IPS DF 6.9 (cell line): ENCODE results near the gene NUP93.

Source experiments
- DNase-seq: peaks from one replicate; pipeline ENCODE4 v3.0.0-alpha.2; 2013; ENCODE audit warnings: low read depth, low spot score
- H3K27ac ChIP-seq: one replicate; pipeline ENCODE4 v1.5.1; 2013; ENCODE audit warnings: low read length, control low read depth
- H3K27me3 ChIP-seq: 2 replicates; pipeline ENCODE4 v1.6.1; 2013; ENCODE audit warnings: mild to moderate bottlenecking, low read length; ENCODE audit not compliant: control insufficient read depth, insufficient read depth
- H3K36me3 ChIP-seq: 2 replicates; pipeline ENCODE4 v1.6.1; 2013; ENCODE audit warnings: low read length; ENCODE audit not compliant: control insufficient read depth, insufficient read depth
- H3K4me1 ChIP-seq: 2 replicates; pipeline ENCODE4 v1.6.1; 2013; ENCODE audit warnings: low read length; ENCODE audit not compliant: control insufficient read depth, insufficient read depth
- H3K4me3 ChIP-seq: 2 replicates; pipeline ENCODE4 v1.5.1; 2013; ENCODE audit warnings: mild to moderate bottlenecking, low read length
- H3K9me3 ChIP-seq: 2 replicates; pipeline ENCODE4 v1.6.1; 2013; ENCODE audit warnings: low read length, inconsistent platforms; ENCODE audit not compliant: control insufficient read depth, insufficient read depth
- WGBS: extraction: QIAGEN DNeasy Blood & Tissue Kit; methylation state at CpG from one replicate; pipeline ENCODE4 v1.1.7; 2013; ENCODE audit warnings: mixed read lengths, missing lambda C conversion rate; ENCODE audit not compliant: insufficient read length, insufficient coverage; 5-methylcytosine and 5-hydroxymethylcytosine counted together

NUP93 gene

DNA sequence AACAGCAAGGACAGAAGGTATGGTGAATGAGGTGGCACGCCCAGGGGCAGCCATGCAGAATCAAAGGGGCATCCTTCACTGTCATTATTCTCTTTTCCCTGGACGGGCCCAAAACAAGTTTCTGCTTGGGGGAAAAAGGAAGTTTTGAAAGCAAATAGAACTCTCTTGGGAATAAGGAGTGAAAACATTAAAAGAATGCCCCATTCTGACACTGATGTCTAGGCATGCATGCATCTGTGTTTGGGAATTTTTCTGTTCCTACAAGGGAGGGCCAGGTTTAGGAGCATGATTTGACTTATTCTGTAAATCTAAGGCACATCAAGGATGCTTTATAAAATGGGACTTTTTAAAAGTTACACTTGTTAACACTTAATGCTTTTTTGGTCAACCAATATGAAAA, 100.7 kb downstream of the NUP93 start:
- no peak overlapping the region for H3K27ac ChIP-seq
- no peaks in the 10 kb centered on the region for H3K27me3 ChIP-seq
- no peaks in the 10 kb centered on the region for H3K4me1 ChIP-seq
- H3K9me3 ChIP-seq, result no peaks in the 10 kb centered on the region
- DNase-seq, result no peak
- H3K4me3 ChIP-seq, result no peak overlapping the region
- whole genome bisulfite sequencing, result no CpG with 5 or more reads among the region's 2 CpGs
- peaks cover 14% of the 10 kb centered on the region; the same call in 1 of the 2 replicates for H3K36me3 ChIP-seq

DNA sequence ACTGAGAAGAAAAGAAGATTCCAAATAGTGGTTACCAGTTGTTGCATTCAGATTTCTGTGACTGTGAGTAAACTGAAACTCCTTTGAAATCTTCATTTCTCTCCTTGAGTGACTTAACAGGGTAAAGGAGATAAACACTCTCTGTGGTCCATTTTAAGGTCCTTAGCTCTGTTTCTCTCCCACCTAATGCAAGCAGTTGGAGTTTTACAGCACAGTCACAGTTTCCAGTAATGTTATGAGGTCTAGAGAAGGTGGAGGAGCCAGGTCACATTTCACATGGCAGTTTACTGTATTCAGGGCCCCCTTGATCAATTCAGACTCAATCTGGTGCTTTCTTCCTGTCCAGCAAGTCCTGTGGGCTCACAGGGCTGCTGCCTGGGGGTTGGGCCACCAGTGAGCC, 102.8 kb downstream of the NUP93 start:
- peaks cover 21% of the 10 kb centered on the region; the same call in 1 of the 2 replicates for H3K36me3 ChIP-seq

DNA sequence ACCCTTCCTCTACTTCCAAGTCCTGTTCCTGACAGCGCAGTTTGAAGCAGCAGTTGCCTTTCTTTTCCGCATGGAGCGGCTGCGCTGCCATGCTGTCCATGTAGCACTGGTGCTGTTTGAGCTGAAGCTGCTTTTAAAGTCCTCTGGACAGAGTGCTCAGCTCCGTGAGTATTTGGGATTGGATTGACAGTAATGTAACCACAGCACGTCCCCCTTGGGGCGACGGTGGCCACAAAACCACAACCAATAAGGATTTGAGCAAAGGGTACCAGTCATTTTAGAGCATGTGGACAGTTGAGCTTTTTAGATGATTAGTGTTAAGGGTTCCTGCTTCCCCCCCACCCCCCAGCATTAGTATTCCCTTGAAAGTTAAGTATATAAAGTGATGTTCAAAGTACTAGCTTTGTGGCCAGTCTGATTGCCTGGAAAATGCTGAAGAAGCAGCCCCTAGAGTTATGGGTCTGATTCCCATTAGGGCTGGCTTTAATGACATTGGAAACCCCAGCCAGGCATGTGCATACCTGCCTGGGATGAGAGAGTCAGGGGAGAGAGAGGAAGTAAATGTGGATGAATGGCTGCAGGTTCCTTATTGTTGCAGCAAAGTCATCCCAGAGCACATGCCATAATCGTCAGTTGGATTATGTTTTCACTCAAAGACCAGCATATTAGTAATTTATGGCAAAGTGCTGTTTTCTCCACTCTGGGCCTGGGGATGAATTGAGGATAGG, 103.5 kb downstream of the NUP93 start:
- H3K36me3 ChIP-seq, result peaks cover 23% of the 10 kb centered on the region; the same call in 1 of the 2 replicates
- DNase-seq, result no peak
- WGBS, result no CpG with 5 or more reads among the region's 9 CpGs

More for the DNA sequence above, 102.8 kb downstream of the NUP93 start:
- H3K9me3 ChIP-seq, result no peaks in the 10 kb centered on the region
- DNase-seq, result no peak
- no peaks in the 10 kb centered on the region for H3K27me3 ChIP-seq
- no peak overlapping the region for H3K27ac ChIP-seq
- H3K4me1 ChIP-seq, result no peaks in the 10 kb centered on the region
- H3K4me3 ChIP-seq, result no peak overlapping the region

DNA sequence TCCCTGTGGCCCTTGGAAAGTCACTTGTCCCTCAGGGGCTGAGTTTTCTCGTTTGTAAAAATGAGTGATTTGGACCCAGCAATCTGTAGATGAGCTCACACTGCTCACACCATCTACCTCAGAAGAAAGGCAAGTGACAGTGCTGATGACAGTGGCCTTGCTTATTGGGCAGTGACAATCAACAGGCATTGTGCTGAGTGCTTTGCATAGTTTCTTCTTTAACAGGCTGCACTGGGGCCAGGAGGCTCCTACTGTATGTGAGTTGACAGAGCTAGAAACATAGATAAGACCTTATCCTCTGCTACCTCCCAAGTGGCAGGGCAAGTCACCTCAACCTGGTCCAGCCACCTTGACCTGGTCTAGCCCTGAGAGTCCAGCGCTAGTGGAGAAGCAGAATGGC, 105.4 kb downstream of the NUP93 start:
- no peaks in the 10 kb centered on the region for H3K4me1 ChIP-seq
- H3K36me3 ChIP-seq, result peaks cover 25% of the 10 kb centered on the region; the same call in 1 of the 2 replicates
- H3K4me3 ChIP-seq, result no peak overlapping the region
- H3K27me3 ChIP-seq, result no peaks in the 10 kb centered on the region
- no peaks in the 10 kb centered on the region for H3K9me3 ChIP-seq
- DNase-seq, result no peak
- no CpG with 5 or more reads among the region's 2 CpGs for WGBS
- H3K27ac ChIP-seq, result no peak overlapping the region

More for the DNA sequence above, 103.5 kb downstream of the NUP93 start:
- no peak overlapping the region for H3K4me3 ChIP-seq
- no peaks in the 10 kb centered on the region for H3K4me1 ChIP-seq
- no peak overlapping the region for H3K27ac ChIP-seq
- no peaks in the 10 kb centered on the region for H3K9me3 ChIP-seq
- no peaks in the 10 kb centered on the region for H3K27me3 ChIP-seq

DNA sequence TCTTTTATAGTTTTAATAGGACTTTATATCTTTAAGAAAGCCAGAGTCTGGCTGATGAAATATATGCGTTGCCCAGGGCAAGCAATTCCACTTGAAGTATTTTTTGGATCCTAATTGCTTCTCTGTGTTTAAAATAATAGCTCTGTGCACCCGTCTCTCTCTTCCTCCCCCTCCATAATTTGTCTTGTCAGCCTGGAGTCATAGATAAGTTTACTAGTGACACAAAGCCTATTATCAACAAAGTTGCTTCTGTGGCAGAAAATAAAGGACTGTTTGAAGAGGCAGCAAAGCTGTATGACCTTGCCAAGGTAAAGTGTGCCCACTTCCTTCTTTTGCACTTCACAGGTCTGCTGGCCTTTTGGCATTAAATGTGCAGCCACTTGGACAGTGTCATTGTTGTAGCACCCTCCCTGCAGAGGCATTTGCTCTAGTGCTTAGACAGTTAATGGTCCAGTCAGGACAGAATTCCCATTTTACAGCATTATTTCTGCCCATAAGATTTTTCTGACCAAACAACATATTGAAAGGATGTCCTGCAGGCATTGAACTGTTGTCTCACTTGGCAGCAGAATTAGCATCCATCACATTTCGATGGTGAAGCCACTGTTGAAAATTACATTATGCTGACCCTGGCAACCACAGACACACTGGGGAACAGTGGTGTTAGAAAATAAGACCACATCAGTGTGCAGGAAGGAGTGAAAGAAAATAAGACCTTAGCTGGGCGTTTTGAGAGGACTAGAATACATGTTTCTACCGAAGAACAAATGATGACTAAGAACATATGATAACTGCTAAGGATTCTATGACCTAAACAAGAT, 106.7 kb downstream of the NUP93 start:
- H3K36me3 ChIP-seq, result peaks cover 27% of the 10 kb centered on the region; the same call in 1 of the 2 replicates
- WGBS, result no CpG with 5 or more reads among the region's 5 CpGs

DNA sequence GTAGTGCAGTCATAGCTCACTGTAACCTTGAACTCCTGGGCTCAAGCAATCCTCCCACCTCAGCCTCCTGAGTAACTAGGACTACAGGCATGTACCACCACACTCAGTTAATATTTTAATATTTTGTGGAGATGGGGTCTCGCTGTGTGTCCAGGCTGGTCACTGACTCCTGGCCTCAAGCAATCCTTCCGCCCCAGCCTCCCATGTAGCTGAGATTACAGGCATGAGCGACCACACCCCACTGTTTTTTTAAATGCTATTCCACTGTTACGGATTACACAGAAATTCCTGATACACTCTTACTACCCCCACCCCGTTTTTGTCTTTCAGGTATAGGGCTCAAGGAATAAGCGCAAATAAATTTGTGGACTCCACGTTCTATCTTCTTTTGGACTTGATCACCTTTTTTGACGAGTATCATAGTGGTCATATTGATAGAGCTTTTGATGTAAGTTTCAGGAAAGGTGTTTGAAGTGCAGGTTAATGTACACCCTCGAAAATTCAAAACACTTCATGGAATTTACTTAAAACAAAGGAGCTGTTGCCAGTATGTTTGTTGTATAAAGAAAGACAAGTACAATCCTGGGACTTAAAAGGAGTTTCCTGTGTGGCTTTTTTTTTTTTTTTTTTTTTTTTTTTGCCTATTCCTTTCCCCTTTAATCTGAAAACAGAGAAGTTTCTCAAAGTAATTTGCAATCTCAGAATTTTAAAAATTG, 108.9 kb downstream of the NUP93 start:
- WGBS, result no CpG with 5 or more reads among the region's 9 CpGs
- H3K4me1 ChIP-seq, result no peaks in the 10 kb centered on the region
- no peaks in the 10 kb centered on the region for H3K9me3 ChIP-seq
- peaks cover 25% of the 10 kb centered on the region; the same call in 1 of the 2 replicates for H3K36me3 ChIP-seq
- no peak for DNase-seq
- H3K27me3 ChIP-seq, result no peaks in the 10 kb centered on the region
- no peak overlapping the region for H3K27ac ChIP-seq
- no peak overlapping the region for H3K4me3 ChIP-seq

More for the DNA sequence above, 106.7 kb downstream of the NUP93 start:
- DNase-seq, result no peak
- H3K9me3 ChIP-seq, result no peaks in the 10 kb centered on the region
- no peaks in the 10 kb centered on the region for H3K27me3 ChIP-seq
- no peak overlapping the region for H3K4me3 ChIP-seq
- H3K4me1 ChIP-seq, result no peaks in the 10 kb centered on the region
- H3K27ac ChIP-seq, result no peak overlapping the region

DNA sequence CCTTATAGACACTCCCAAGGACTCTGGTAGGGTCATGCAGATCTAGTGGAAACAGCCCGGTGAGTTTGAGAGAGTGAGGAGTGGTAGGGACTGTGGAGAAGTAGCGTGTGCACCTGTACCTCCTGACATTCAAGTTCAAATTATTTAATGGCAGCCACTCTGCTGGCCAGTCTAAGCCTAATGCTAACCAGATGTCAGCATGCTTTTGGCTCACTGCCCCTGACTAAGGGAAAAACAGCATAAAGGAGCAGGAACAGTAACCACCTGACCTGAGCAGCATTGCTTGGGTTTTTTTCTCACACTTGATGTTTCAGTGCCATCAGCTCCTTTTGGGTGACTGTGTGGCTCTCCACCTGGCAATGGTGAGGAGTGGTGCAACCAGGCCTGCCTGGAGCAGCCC, 111.3 kb downstream of the NUP93 start:
- no peaks in the 10 kb centered on the region for H3K9me3 ChIP-seq
- no peak overlapping the region for H3K27ac ChIP-seq
- H3K4me1 ChIP-seq, result no peaks in the 10 kb centered on the region
- DNase-seq, result no peak
- no peak overlapping the region for H3K4me3 ChIP-seq
- H3K36me3 ChIP-seq, result peaks cover 29% of the 10 kb centered on the region; the same call in 1 of the 2 replicates
- no CpG with 5 or more reads among the region's 2 CpGs for WGBS
- no peaks in the 10 kb centered on the region for H3K27me3 ChIP-seq

DNA sequence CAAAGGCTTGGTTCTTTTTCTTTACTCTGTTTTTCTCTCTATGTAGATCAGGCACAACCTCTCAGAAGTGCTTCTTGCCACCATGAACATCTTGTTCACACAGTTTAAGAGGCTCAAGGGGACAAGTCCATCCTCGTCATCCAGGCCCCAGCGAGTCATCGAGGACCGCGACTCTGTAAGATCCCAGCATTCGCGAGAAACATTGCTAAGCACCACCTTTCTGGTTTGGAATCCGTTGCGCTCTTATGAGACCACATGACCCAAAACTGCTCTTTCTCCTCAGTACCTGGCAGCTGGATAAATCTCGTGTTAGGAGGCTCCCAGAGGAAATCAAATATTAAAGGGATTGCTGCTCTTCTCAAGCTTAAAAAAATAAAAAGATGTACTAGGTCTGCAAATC, 111.7 kb downstream of the NUP93 start:
- H3K4me1 ChIP-seq, result no peaks in the 10 kb centered on the region
- DNase-seq, result no peak
- H3K4me3 ChIP-seq, result no peak overlapping the region
- H3K36me3 ChIP-seq, result peaks cover 26% of the 10 kb centered on the region; the same call in 1 of the 2 replicates
- no peak overlapping the region for H3K27ac ChIP-seq
- H3K9me3 ChIP-seq, result no peaks in the 10 kb centered on the region
- H3K27me3 ChIP-seq, result no peaks in the 10 kb centered on the region
- WGBS, result no CpG with 5 or more reads among the region's 10 CpGs

DNA sequence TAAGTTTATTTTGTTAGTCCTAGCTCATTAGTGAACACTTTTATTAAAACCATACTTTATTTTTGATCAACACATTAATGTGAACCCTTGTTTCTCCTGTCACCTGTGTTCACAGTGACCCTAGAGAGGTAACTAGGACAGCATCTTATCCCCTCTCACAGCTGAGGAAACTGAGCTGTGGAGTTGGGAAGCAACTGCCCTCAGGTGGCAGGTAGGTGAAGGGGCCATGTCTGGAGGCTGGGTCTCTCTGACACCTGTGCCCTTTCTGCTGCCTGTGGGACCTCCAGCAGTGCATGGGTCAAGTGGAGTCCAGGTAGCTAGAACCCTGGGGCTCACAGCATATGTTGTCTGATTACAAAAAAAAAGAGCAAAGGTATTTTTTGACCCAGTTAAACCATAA, 112.2 kb downstream of the NUP93 start:
- Histone ChIP-seq H3K9me3 (no peaks in the 10 kb centered on the region), H3K27me3 (no peaks in the 10 kb centered on the region), H3K4me3 (no peak overlapping the region), H3K4me1 (no peaks in the 10 kb centered on the region), H3K27ac (no peak overlapping the region), H3K36me3 (peaks cover 24% of the 10 kb centered on the region; the same call in 1 of the 2 replicates)
- no peak for DNase-seq

DNA sequence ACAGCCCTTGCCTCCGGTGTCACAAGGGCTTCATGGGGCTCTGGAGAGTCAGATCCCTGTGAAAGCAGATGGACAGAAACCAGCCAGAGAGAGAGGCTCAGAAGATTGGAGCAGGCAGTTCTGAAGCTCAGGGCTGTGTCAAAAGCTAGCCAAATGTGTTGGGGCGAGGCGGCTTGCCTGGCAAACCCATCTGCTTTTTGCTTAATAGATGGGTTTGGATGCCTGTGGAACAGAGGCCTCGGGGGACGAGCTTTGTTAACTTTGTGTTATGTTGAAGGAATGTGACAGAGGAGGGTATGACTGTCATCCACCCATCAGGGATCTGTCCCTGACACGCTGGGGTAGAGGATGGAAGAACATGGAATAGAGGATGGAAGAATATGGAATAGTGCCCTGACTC, 114.1 kb downstream of the NUP93 start:
- H3K4me1 ChIP-seq, result no peaks in the 10 kb centered on the region
- H3K4me3 ChIP-seq, result no peak overlapping the region
- H3K36me3 ChIP-seq, result peaks cover 20% of the 10 kb centered on the region; the same call in 1 of the 2 replicates
- DNase-seq, result no peak
- no peaks in the 10 kb centered on the region for H3K27me3 ChIP-seq
- H3K9me3 ChIP-seq, result no peaks in the 10 kb centered on the region
- no CpG with 5 or more reads among the region's 6 CpGs for WGBS
- no peak overlapping the region for H3K27ac ChIP-seq
